HG03432 (cell line): Measurements from ENCODE around the gene RASSF5.

Source experiments
- ATAC-seq: cut with Tn5 transposase; IDR thresholded peaks from one replicate; pipeline ENCODE4 v1.9.1; 2021; ENCODE audit warnings: mild to moderate bottlenecking, moderate library complexity; ENCODE audit not compliant: unreplicated experiment

RASSF5 gene

DNA sequence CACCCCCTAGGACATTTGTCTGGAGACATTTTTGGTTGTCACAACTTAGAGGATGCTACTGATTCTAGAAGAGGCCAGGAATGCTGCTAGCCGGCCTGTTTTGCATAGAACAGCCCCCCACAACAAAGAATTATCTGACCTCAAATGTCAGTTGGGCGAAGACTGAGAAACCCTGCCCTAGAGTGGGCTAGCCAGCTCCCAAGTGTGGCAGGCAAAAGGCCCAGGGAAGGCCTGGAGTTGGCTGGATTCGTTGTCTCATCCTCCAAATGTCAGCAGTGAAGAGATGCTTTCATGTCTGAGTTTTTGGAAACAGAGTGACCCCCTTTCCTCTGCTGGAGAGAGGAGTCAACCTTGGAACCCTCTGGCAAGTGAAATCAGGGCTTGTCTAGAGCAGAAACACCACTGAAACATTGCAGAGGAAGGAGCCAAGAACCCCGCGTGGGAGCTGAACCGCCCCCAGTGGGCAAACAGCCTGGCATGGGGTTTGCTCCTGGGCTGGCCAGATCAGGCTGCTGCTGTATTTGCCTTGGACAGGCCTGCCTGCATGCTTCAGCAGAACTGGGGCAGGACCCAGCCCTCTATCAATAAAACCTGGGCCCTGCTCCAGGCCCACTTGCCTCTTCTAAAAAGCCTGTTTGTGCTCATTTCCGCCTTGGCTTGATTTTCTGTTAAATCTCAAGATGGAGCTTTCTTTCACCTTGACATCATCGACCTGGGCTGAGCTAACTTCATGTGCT is 32.9 kb downstream of the RASSF5 start:
- ATAC-seq, result no peak

DNA sequence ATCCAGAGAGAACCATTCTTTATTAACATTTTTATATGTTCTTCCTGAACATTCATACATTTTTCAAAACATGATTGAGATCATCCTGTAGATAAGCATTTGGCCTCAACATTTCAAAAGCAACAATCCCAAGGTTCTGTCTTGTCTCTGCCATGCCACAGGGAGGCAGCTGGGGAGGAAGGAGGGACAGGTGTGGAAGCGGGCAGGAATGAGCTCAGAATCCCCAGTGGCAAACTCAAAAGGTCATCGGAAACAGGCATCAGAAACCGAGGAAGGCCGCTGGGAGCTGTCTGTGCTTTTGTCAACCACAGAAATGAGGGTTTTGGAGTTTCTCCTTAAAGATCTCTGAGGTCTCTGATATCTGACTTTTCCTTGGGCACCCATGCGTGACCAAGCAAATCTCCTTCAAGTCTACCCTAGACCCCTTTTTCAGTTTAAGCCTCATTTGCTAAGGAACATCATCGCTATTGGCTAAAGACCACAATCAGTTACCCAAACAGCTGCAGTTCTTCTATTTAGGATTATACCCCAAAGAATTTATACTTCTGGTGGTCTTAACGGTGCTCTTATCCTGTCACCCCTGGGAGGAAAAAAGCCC is 34.0 kb downstream of the RASSF5 start:
- ATAC-seq, result no peak

DNA sequence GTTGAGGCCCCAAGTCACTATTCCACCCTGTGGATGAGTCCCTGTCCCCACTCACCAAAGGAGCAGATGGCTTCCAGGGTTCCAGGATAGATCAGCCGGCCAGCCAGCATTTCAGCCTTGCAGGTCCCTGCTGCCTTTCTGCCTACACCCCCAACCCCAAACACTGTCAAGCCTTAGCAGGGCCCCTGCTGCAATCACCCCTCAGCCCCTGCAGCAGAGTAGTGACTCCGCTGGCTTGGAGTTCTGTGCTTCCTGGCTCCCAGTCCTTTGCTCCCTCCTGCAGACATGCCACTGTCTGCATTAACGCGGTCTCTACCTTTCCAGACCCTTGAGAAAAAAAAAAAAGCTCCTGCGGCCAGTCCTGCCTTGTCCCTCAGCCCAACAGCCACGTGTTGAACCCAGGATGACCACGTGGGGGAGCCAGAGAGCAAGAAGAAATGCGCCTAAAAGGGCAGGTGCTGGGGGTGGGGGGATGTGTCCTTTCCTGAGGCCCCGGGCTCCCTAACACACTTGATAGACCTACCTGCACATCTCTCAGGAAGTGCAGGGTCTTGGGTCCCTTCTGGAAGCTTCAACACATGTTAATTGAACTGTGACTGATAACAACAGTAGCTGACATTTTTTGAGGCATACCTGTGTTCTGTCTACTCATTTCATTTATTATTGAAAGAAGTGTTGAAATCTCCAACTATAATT is 37.4 kb downstream of the RASSF5 start:
- no peak for ATAC-seq

DNA sequence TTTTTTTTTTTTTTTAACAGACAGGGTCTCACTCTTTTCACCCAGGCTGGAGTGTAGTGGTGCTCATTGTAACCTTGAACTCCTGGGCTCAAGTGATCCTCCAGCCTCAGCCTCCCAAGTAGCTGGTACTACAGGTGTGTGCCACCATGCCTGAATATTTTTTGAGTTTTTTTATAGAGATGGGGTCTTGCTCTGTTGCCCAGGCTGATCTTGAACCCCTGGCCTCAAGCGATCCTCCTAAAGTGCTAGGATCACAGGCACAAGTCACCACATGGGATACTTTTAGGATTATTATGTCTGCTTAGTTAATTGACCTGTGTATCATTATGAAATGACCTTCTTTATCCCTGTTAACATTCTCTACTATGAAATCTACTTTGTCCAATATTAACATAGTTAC is 38.0 kb downstream of the RASSF5 start:
- ATAC-seq, result no peak

DNA sequence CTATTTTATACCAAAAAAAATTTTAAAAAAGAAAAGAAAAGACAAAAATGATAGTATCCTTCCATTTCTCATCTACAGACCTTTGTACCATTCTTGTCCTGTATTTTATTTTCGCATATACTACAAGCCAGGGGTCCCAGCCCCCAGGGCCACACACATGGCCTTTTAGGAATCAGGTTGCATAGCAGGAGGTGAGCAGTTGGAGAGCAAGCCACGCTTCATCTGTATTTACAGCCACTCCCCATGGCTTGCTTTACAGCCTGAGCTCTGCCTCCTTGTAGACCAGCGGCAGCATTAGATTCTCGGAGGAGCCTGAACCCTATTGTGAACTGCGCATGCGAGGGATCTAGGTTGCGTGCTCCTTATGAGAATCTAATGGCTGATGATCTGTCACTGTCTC is 39.8 kb downstream of the RASSF5 start:
- no peak for ATAC-seq

DNA sequence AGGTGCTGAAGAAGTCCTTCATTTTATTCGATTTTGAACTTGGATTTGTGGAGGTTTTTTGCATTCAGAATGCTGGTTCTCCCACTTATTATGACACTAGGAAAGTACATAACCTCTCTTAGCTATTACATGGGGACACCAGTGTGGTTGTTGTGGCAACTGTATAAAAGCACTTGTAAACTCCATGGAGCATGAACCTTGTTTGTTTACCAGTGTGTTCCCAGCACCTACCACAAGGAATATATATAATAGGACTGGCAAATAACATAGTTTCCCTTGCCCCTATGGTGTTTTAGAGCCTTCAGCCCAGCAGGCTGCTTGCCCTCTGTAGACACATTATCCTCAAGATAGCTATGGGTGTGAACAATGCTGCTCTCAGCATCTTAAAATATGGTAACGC is 43.1 kb downstream of the RASSF5 start:
- no peak for ATAC-seq

DNA sequence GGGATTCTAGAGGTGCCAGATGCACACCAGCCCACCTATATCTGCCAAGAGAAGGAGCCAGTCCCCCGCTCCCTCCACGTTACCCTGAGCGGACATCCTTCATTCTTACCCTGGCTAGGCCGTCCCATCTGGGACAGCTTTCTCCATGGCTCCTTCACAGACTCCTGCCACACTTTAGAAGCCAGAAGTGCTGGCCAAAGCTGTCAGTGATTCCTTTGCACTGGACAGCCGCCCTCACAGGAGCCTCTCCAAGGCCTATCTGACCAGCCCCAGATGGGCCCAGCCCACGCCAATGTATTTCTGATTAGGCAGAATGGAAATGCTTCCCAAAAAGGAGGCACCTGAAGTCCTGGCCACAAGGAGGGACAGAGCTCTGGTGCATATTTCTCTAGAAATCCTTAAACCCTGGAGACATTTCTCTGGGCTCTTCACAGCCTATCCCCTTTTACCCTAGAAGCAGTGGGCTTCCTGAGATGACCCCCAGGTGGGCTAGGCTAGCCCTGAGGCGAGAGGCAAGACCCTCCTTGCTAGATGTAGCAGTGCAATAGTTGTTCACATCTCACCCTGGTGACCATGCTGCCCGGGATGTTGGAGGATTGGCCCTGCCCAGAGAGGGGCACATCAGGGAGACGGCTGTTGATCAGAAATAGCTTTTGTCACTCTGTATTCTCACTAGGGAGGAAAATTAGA is 44.1 kb downstream of the RASSF5 start:
- ATAC-seq, result no peak

DNA sequence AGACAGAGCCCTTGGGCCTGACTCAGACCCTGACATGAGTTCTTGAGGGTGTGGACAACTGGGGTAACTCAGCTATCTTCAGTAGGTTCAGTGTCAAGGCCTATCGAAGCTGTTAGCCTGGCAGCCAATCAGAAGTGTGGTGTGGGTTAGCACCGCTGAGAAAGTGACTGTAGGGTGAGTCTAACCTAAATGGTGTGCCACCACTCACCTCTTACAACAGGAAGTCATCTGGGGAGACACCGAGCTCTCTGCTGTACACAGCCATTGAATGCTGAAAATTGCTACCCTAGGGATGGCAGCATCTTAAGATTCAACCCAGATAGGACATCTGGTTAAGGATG is 44.6 kb downstream of the RASSF5 start:
- no peak for ATAC-seq

DNA sequence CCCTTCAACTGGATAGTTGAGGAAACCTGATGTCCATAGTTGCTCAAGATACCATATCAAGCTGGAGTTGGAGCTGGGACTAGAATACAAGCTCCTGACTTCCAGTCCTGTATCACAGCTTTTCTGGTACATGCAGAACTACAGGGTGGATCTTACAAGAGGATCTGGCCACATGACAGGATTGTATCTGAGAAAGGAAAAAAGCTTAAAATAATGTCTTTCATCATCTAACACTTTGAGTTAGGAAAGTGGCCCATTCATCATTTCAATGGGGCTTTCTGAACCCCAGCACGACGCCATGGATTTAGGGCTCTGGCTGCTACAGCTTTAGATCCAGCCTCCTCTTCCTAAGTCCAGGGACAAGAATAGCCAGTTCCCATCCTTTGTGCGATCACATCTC is 46.9 kb downstream of the RASSF5 start:
- no peak for ATAC-seq

DNA sequence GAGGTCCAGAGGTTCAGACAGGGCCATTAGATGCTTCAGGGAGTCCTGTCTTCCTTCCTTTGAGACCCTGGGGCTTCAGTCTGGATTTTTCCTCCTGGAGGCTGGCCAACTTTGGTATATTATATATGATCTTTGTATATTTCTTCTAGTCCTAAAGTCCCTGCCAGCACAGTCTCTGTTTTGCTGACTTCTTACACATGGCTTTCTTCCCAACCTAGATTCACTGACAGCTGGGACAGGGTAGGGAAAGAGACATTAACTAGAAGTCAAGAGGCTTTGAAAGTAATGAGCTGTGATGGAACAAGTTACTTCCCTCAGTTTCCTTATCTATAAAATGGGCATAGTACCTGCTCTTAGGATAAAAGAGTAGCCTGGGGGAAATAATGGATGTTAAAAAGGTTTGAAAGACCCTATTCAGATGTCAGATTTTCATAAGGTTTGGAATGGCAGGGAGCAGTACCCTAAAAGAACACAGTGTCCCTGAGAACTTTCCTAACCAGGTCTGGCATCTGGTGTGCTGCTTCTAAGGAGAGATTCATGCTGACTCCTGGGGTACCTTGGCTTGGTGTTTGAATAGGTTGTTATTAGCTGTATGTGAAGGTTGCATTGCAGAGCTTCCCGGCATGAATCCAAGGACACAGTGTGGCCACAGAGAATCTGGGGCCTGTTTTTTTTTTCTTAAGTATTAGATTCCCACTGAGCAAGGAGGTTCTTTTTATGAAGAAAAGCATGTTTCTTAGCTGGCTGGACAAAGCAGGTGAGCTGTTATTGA is 47.6 kb downstream of the RASSF5 start:
- no peak for ATAC-seq

DNA sequence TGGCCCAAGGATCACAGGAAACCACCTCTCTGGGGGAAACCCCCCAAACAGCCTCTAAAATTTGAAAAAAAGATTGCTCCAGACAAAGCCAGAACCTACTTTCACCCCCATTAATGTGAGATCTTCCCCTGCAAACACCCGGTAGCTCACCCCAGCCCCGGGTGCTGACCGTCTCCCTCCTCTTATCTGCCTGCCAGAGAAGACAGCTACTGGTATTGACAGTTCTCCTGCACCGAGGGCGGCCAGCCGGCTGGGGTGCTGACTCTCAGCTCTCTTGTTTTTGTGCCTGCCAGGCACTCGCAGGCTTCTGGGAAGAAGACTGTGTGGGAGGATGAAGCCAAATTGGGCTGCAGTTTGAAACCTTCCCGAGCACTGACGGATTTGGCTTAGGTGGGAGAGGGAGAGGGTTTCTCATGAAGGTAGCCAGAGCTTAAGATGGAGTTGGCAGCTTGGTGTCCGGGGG is 48.2 kb downstream of the RASSF5 start:
- ATAC-seq, result no peak

DNA sequence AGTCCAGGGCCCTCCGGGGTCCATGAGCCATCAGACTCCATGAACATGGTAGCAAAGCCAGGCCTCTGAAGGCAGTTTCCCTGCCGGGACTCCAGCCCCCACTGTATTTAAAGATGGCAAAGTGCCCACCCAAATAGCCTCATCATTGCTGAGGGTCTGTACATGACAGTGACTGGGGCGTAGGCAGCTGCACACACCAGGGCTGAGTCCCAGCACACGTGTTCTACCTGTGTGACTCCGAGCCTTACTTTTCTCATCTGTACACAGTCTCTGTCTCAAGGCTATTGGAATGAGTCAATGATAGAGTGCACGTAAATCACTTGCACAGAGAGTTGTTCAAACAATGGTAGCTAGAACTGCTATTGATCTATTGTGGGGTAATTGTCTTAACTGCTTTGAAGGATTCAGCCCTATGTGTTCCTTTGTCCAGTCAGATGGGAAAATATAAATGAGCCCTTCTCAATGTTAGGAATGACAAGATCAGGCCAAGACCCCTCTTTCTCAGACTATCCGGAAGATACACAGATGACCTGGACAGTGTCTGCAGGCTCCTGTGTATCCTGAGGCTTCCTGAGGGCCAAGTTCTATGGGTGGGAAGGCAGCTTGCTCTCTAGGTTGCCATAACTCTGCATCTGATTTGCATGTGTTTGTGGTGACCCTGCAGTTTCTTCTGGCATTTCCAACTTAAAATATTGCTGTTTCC is 48.9 kb downstream of the RASSF5 start:
- ATAC-seq, result peak; percentile 1

DNA sequence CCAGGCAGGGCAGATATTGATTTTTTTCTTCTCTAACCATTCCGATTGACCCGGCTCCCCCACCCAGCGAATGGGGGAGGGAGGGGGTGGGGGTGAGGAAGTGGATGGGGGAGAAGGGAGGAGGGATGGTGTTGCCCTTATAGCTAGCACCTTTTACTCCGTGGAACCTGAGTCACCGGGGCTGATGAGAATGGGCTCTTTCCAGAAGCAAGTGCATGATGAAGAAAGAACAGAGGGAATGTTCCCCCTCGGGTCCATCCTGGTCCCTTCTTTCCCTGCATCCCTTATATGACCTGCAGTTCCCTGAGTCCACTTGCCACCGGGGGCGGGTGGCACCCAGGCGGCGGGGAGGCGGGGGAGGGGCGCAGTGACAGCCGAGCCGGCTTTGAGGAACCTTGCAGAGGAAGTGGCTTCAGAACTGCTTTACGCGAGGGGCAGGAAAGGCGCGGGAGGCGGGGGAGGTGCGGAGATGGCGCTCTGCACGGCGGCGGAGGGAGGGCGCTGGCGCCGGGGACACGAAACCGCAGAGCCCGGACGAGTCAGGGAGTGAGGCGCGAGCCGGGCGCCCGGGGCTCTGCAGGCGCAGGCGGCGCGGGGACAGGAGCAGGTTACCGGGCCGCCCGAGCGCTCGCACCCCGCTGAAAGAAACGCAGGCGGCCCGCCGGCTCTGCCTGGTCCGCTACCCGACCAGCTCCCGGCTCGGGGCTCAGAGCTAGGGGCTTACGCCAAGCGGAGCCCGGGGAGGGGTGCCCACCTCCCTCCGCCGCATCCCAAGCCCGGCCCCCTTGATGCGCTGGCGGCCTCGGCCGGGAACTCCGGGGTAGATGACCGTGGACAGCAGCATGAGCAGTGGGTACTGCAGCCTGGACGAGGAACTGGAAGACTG is 49.7 kb downstream of the RASSF5 start:
- ATAC-seq, result peak; percentile 69

DNA sequence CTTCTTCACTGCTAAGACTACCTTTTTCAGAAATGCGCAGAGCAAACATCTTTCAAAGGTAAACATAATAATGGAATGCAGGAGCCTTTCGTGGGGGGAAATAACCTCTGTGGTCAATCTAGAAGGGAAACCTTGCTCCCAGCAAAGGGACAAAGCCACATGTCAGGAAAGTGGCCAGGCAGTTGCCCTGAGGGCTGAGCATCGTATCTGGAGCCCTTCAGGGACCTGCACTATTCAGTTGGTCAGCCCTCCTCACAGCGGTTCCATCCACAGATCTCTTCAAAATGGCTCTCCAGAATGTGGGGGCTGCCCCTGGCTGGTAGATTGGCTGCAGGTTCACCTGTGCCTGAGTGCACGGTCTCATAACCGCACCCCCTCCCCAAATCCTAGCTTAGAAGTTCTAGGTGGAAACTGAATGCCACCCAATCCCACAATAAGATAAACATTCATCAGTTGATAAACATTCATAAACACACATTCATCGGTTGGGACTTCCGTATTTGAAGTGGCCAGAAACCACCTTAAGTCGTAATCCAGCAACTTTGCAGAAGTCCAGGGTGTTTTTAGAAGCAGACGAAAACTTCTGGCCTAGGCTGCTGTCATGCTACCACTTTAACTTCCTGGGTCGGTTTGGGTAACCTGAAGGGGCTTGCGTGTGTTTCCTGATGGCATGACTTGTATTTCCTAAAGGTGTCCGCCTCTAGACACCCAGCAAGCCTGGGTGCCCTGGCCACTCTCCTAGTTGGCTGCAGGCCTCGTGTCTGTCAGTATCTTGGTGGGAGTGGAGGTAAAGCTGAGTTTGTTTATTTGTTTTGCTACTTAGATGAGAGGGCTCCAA is 50.5 kb downstream of the RASSF5 start:
- ATAC-seq, result no peak

DNA sequence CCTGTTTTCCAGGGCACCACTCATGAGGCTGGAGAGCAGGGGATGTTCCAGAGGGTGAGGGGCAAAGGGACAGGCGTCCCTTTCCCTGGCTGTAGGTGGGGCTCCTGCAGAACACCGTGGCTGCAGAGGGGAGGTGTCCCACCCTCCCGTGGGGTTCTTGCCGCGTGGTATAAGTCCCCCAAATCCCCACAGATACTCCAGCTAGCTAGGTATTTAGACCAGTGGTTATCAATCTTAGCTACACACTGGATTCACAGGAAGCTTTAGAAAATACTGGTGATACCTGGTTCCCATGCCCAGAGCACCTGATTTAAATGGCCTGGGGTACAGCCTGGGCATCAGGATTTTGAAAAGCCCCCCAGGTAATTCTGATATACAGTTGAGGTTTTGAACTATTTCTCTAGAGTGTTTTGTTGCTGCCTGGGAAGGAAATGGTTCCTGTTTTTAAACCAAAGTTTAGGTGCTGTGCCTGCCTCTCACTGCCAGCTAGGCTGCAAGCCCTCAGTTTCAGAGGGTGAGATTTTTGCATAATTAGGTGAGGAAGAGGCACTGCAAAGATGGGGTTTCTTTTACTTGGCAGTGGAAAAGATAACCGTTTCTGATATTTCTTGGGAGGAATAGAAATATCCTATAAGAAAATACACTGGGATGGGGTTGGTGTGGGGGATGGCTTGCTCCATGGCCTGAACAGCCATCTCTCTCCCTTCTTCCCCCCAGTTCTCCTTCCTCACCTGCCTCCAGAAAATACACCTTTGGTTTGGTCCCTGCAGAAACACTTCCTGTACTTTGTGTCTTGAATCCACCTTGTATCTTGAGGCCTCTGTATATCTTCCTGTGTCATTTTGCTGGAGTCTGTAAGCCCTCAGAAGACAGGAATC is 51.7 kb downstream of the RASSF5 start:
- ATAC-seq, result no peak

DNA sequence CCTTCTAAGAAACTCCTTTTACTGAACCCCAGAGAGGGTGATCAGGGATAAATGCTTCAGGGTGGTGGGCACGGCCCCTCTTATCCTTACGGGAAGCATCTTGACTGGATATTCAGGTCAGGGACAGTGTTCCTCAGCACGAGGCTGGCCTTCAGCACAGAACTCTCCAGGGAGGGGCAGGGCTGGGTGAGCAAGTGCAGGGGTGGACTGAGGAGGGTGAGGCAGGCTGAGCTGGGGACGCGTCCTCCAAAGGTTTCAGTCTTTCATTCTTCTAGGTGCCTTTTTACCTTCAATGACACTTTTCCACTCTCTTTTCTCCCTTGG is 52.3 kb downstream of the RASSF5 start:
- ATAC-seq, result no peak

DNA sequence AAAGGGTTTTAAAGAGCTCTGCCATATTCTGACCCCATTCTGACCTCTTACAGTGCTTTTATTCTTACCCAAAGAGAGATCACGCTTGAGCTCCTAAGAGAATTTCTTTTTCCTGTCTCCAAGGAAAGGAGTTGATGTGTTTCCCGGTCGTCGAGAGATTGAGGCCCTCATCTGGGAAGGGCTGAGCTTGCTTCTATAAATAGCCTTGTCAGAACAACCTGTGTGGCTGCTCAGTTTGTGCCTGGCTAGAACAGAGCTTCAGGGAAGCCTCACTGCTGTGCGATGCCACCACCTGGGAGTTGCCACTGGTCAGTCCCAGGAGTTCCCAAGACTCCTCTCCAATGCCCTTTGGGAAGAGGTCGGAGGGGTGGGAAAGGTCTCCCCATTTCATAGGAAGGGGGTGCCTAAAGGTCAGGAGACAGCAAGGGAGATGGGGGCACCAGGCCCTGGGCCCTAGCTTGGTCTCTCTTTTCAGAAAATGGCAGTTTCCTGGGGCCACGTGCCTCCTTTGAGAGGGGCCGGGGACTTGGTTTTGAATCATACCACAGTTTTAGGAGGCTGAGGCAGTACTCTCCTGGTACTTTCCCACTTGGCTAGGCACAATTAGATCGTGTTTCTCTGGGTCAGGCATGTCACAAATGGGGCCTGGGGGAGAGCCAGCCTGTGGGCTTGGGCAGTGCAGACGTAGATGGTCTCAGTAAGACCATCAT is 52.8 kb downstream of the RASSF5 start:
- ATAC-seq, result no peak
